Epithelial cell of proximal tubule (primary cell): ENCODE data around the gene WNT9A. TPM values are rescaled to one million over a fixed set of nuclear protein-coding genes. Genes with fewer than 3 reads are reported as not detected.

Experiments used
- DNase-seq: peaks from one replicate; pipeline ENCODE4 v3.0.0-alpha.2; 2011; ENCODE audit warnings: low read depth
- H3K4me3 ChIP-seq: 2 replicates; pipeline ENCODE4 v1.5.1; 2011; ENCODE audit warnings: low read depth, mild to moderate bottlenecking, low read length
- CTCF ChIP-seq: conservative IDR thresholded peaks from 2 replicates; pipeline ENCODE4 v1.5.1; 2012; ENCODE audit warnings: low read depth, mild to moderate bottlenecking, low read length
- total RNA-seq: library from RNA; depleted of rRNA; stranded (reverse); fragments of >200 nt; gene quantifications from 2 replicates; pipeline ENCODE4 v1.2.3, GENCODE V29; 2015

WNT9A gene
- total RNA-seq, 1 donor from 2014 or later, result 2.1 TPM

GRCh38 chr1:227934476-227935313, 13.0 kb downstream of the WNT9A start:
- no peak for DNase-seq
- H3K4me3 ChIP-seq, result no peak overlapping the region
- no peak for TF ChIP-seq CTCF

- DNase-seq, result no peak
- no peak overlapping the region for H3K4me3 ChIP-seq
- no peak for TF ChIP-seq CTCF
Observed at GRCh38 chr1:227929751-227930472, 17.8 kb downstream of the WNT9A start.

GRCh38 chr1:227928811-227929375, 18.8 kb downstream of the WNT9A start:
- no peak overlapping the region for H3K4me3 ChIP-seq
- no peak for TF ChIP-seq CTCF
- DNase-seq, result no peak

- DNase-seq, result no peak
- TF ChIP-seq CTCF, result no peak
- H3K4me3 ChIP-seq, result no peak overlapping the region
Observed at GRCh38 chr1:227927971-227928741, 19.6 kb downstream of the WNT9A start.

GRCh38 chr1:227926896-227927885, 20.5 kb downstream of the WNT9A start:
- no peak overlapping the region for H3K4me3 ChIP-seq
- TF ChIP-seq CTCF, result no peak
- DNase-seq, result no peak
